SK-N-SH (cell line): ENCODE data around the gene PPP1R37.

Experiments
- CHD2 ChIP-seq: fragments of 150-350 bp; IDR thresholded peaks from 2 replicates; pipeline ENCODE4 v1.6.1; 2018; ENCODE audit warnings: low read length; ENCODE audit not compliant: partially characterized antibody
- CTCF ChIP-seq: fragments of 200-600 bp; sonication (generic); IDR thresholded peaks from 2 replicates; pipeline ENCODE4 v1.6.1; 2017; ENCODE audit warnings: antibody characterized with exemption, mild to moderate bottlenecking, moderate library complexity
- EP300 ChIP-seq, 2 experiments: IDR thresholded peaks; 2 replicates each; pipeline versions ENCODE4 v1.4.0 to v1.6.1; 2012; ENCODE audit warnings: borderline replicate concordance in 1 of 2, low read depth in 1 of 2, low read length in 1 of 2
- EZH2phosphoT487 ChIP-seq: fragments of 200-600 bp; sonication (generic); IDR thresholded peaks from 2 replicates; pipeline ENCODE4 v1.6.1; 2017; ENCODE audit warnings: low read depth, mixed run types, mild to moderate bottlenecking, antibody characterized with exemption, moderate library complexity, borderline replicate concordance
- POLR2AphosphoS5 ChIP-seq: IDR thresholded peaks from 2 replicates; pipeline ENCODE4 v1.6.1; 2012; ENCODE audit warnings: low read depth, low read length
- USF2 ChIP-seq: fragments of 150-350 bp; IDR thresholded peaks from 2 replicates; pipeline ENCODE4 v1.6.1; 2017; ENCODE audit warnings: antibody characterized with exemption, low read length, low read depth, borderline replicate concordance
- YY1 ChIP-seq: IDR thresholded peaks from 2 replicates; pipeline ENCODE4 v1.4.0; 2012; ENCODE audit warnings: low read depth, mild to moderate bottlenecking
- TF ChIP-seq, protein P1 (sequence below): IDR thresholded peaks from 2 replicates; pipeline ENCODE4; 2012

GRCh38 chr19:45087531-45087930, 5.4 kb upstream of the PPP1R37 start:
- TF ChIP-seq, protein P1, sequence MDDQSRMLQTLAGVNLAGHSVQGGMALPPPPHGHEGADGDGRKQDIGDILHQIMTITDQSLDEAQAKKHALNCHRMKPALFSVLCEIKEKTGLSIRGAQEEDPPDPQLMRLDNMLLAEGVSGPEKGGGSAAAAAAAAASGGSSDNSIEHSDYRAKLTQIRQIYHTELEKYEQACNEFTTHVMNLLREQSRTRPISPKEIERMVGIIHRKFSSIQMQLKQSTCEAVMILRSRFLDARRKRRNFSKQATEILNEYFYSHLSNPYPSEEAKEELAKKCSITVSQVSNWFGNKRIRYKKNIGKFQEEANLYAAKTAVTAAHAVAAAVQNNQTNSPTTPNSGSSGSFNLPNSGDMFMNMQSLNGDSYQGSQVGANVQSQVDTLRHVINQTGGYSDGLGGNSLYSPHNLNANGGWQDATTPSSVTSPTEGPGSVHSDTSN = no peak
- no peak for TF ChIP-seq YY1
- no peak for TF ChIP-seq CTCF
- no peak for TF ChIP-seq EZH2phosphoT487
- no peak for TF ChIP-seq POLR2AphosphoS5
- no peak for TF ChIP-seq USF2
- no peak for TF ChIP-seq CHD2
- no peak for TF ChIP-seq EP300 (IDR thresholded peaks at IDR 0.05; ENCODE audit: borderline replicate concordance in 1 of 2, low read depth in 1 of 2, low read length in 1 of 2)
